ENCODE measurements around the gene MBD4. TPM values are rescaled to one million over a fixed set of nuclear protein-coding genes. Genes with fewer than 3 reads are reported as not detected.

MBD4 gene
- total RNA-seq, 2 experiments from 2014 or later: 38.9 to 44.5 TPM

GRCh38 chr3:129403450-129403849, 36.3 kb downstream of the MBD4 start:
- ATAC-seq: no peak
- no peak for DNase-seq
- CTCF ChIA-PET: no interaction called here
- H3K9me3 Mint-ChIP-seq: no peaks in the 10 kb centered on the region
- no peak for TF ChIP-seq CTCF (IDR thresholded peaks at IDR 0.05)
- H3K4me3 Mint-ChIP-seq: no peak overlapping the region
- no peak overlapping the region for H3K27ac Mint-ChIP-seq
- intact Hi-C loops (cut with micrococcal nuclease): no loop called here
- peaks cover 6% of the 10 kb centered on the region for H3K4me1 Mint-ChIP-seq (ENCODE audit: low read depth)
- H3K27me3 Mint-ChIP-seq: no peaks in the 10 kb centered on the region
- POLR2A ChIA-PET: no interaction called here
- H3K36me3 Mint-ChIP-seq (ENCODE audit: low read depth): peaks cover 4% of the 10 kb centered on the region

- ChIA-PET CTCF (no interaction called here), POLR2A (interaction anchor here (2.2 kb wide), 1 partner anchor 86 kb away, joined by 8 read pairs; a partner anchor contains a TSS)
- DNase-seq (no peak), ATAC-seq (no peak)
- intact Hi-C loops (cut with micrococcal nuclease): no loop called here
- Mint-ChIP-seq H3K4me1 (ENCODE audit: low read depth) (peaks cover 13% of the 10 kb centered on the region), H3K27ac (no peak overlapping the region), H3K36me3 (ENCODE audit: low read depth) (peaks cover 7% of the 10 kb centered on the region), H3K27me3 (no peaks in the 10 kb centered on the region), H3K9me3 (no peaks in the 10 kb centered on the region), H3K4me3 (no peak overlapping the region)
- no peak for TF ChIP-seq CTCF (IDR thresholded peaks at IDR 0.05)
Observed at GRCh38 chr3:129402616-129403015, 37.1 kb downstream of the MBD4 start.

- Mint-ChIP-seq H3K36me3 (ENCODE audit: low read depth) (peaks cover 10% of the 10 kb centered on the region), H3K4me3 (no peak overlapping the region), H3K9me3 (no peaks in the 10 kb centered on the region), H3K27ac (no peak overlapping the region), H3K4me1 (ENCODE audit: low read depth) (peaks cover 17% of the 10 kb centered on the region), H3K27me3 (no peaks in the 10 kb centered on the region)
- ChIA-PET POLR2A (interaction anchor here (0.6 to 2.2 kb wide), 2 partner anchors 86 to 1225 kb away, joined by 3 to 8 read pairs; a partner anchor contains a TSS), CTCF (no interaction called here)
- no peak for TF ChIP-seq CTCF (IDR thresholded peaks at IDR 0.05)
- intact Hi-C loops (cut with micrococcal nuclease): no loop called here
- no peak for ATAC-seq
- DNase-seq: no peak
Observed at GRCh38 chr3:129402210-129402609, 37.5 kb downstream of the MBD4 start.

GRCh38 chr3:129399895-129400357, 39.8 kb downstream of the MBD4 start:
- POLR2A ChIA-PET: interaction anchor here (0.8 to 3.2 kb wide), 16 partner anchors 9 to 217 kb away, joined by 3 to 22 read pairs (median 4); partner anchors contain the start of genes EFCAB12, IFT122 and MBD4
- DNase-seq: peak; percentile 44
- TF ChIP-seq CTCF (IDR thresholded peaks at IDR 0.05): peak; percentile 28
- ATAC-seq: peak; percentile 67
- Mint-ChIP-seq H3K4me1 (ENCODE audit: low read depth) (peaks cover 29% of the 10 kb centered on the region), H3K36me3 (ENCODE audit: low read depth) (peaks cover 19% of the 10 kb centered on the region), H3K9me3 (no peaks in the 10 kb centered on the region), H3K27me3 (no peaks in the 10 kb centered on the region), H3K27ac (peak overlapping the region; percentile 98), H3K4me3 (peak overlapping the region; percentile 92)
- intact Hi-C loops (cut with micrococcal nuclease): no loop called here
- CTCF ChIA-PET: interaction anchor here (0.7 to 2.8 kb wide), 14 partner anchors 9 to 161 kb away, joined by 3 to 16 read pairs (median 6); no protein-coding TSS in a partner anchor

DNA sequence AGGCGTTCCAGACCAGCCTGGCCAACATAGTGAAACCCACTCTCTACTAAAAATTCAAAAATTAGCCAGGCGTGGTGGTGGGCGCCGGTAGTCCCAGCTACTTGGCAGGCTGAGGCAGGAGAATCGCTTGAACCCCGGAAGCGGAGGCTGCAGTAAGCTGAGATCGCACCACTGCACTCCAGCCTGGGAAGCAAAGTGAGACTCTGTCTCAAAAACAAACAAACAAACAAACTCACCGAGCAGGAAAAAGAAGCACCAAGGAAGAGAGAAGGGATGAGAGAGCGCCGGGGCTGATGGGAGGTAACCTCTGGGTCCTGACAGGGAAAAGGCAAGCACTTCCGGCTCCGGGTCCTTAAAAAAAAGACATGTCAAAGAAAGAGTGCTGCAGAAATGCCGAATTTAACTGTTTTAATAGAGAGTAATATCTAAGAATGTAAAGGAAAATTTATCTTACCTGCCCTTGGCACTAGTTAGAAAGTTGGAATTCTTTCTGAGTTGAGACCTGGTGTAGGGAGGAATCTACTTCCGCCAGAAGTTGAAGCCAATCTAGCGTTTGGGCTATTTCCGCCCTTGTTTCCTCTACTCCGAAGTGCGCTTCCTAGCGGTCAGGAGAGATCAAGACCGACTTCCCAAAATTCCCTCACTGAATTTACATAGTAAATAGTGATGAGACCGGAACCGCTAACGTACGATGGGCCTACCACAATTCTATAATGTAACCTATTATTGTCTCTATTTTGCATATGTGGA, 40.4 kb downstream of the MBD4 start:
- peak; percentile 85 for ATAC-seq
- ChIA-PET POLR2A (interaction anchor here (0.6 to 3.2 kb wide), 15 partner anchors 8 to 974 kb away, joined by 3 to 22 read pairs (median 4); partner anchors contain the start of genes EFCAB12, IFT122 and MBD4), CTCF (interaction anchor here (0.7 to 2.8 kb wide), 16 partner anchors 8 to 161 kb away, joined by 3 to 16 read pairs (median 4); a partner anchor contains a TSS)
- peaks cover 19% of the 10 kb centered on the region for H3K36me3 Mint-ChIP-seq (ENCODE audit: low read depth)
- no peaks in the 10 kb centered on the region for H3K27me3 Mint-ChIP-seq
- peaks cover 33% of the 10 kb centered on the region for H3K4me1 Mint-ChIP-seq (ENCODE audit: low read depth)
- peak overlapping the region; percentile 92 for H3K4me3 Mint-ChIP-seq
- DNase-seq: peak; percentile 82
- TF ChIP-seq CTCF (IDR thresholded peaks at IDR 0.05): peak; percentile 77
- intact Hi-C loops (cut with micrococcal nuclease): no loop called here
- peak overlapping the region; percentile 98 for H3K27ac Mint-ChIP-seq
- H3K9me3 Mint-ChIP-seq: no peaks in the 10 kb centered on the region

All from activated CD8-positive, alpha-beta T cell treated with anti-CD3 and anti-CD28 coated beads for 36 hours (primary cell).